ENCODE results near the gene CLMN.

DNA sequence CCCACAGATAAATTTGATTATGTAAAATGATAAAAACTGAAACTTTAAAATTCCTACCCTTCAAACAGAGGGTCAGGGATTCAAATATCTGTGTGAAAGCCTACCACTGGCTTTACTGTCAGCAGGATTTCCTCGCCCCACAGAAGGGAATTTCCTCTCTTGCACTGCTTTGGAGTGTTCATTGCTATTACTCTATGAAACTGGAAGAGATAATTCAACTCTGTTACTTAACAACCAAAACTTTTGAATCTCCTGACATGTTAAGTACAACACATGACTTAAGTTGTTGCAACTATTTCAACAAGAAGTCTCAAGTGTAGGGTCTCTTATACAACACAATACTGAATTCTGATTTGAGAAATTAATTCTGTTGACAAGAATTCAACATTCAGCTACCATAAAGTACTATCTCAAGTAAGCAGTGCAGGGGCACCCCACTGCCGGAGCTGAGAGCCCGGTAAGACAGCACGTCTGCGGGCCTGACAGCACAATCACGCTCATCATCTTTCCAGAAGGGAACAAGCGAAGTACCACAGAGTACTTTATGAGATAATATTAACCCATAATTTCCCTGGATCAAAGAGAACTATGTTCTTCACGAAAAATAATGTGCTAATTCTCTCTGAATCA, 185.3 kb downstream of the CLMN start:
- TF ChIP-seq CTCF (IDR thresholded peaks at IDR 0.05; ENCODE audit: insufficient read depth, low read length), result no peak
- no peak for TF ChIP-seq REST (IDR thresholded peaks at IDR 0.05; ENCODE audit: insufficient replicate concordance, low read depth)
- no peak for TF ChIP-seq POLR2AphosphoS5 (IDR thresholded peaks at IDR 0.05; ENCODE audit: low read depth)
- no peak for TF ChIP-seq GABPA (IDR thresholded peaks at IDR 0.05; ENCODE audit: low read depth)
